ENCODE measurements around the gene TSC22D3.
A peak's percentile ranks its signal among the peaks of the same experiment; 100 is the strongest.
"Not testable (repeated sequence)": the region's sequence is repeated elsewhere in the genome, so short reads cannot be mapped to it uniquely, and the experiment has no call there.

The TSC22D3 gene

GRCh38 chrX:107775734-107776511 lies at the start of gene TSC22D3:
Gene TSC22D3 (minus strand): TSS chrX:107775787. CDS start chrX:107775419, 368 bp downstream.
- peak; percentile 44 for DNase-seq

- DNase-seq, result no peak
Observed at GRCh38 chrX:107823456-107823855, 47.9 kb upstream of the TSC22D3 start.

- no peak for DNase-seq
Observed at GRCh38 chrX:107823042-107823441, 47.5 kb upstream of the TSC22D3 start.

- DNase-seq, result no peak
Observed at GRCh38 chrX:107818900-107819521, 43.4 kb upstream of the TSC22D3 start.

- DNase-seq, result not testable (repeated sequence)
Observed at GRCh38 chrX:107810053-107810452, 34.5 kb upstream of the TSC22D3 start.

GRCh38 chrX:107805179-107805578 lies 29.6 kb upstream of the TSC22D3 start:
- no peak for DNase-seq

- DNase-seq, result no peak
Observed at GRCh38 chrX:107804427-107804826, 28.8 kb upstream of the TSC22D3 start.

- DNase-seq, result no peak
Observed at GRCh38 chrX:107787827-107788226, 12.2 kb upstream of the TSC22D3 start.

- no peak for DNase-seq
Observed at GRCh38 chrX:107780525-107780924, 4.9 kb upstream of the TSC22D3 start.

GRCh38 chrX:107777536-107777832 lies 1.9 kb upstream of the TSC22D3 start, which contains the start of gene NCBP2L:
Gene NCBP2L (plus strand): TSS chrX:107777733. CDS start chrX:107794221, 16,488 bp downstream.
- no peak for DNase-seq

- peak; percentile 70 for DNase-seq
Observed at GRCh38 chrX:107776649-107777535, 1.3 kb upstream of the TSC22D3 start.

- no peak for DNase-seq
Observed at GRCh38 chrX:107775000-107775733, 420 bp downstream of the TSC22D3 start.

GRCh38 chrX:107773906-107774435 lies 1.6 kb downstream of the TSC22D3 start:
- no peak for DNase-seq

GRCh38 chrX:107773206-107773605 lies 2.4 kb downstream of the TSC22D3 start:
- DNase-seq, result peak; percentile 3

GRCh38 chrX:107769581-107770317 lies 5.8 kb downstream of the TSC22D3 start:
- no peak for DNase-seq

GRCh38 chrX:107768051-107768450 lies 7.5 kb downstream of the TSC22D3 start:
- DNase-seq, result no peak

GRCh38 chrX:107766470-107767150 lies 9.0 kb downstream of the TSC22D3 start:
- no peak for DNase-seq

GRCh38 chrX:107764845-107765608 lies 10.6 kb downstream of the TSC22D3 start:
- DNase-seq, result no peak

- DNase-seq, result no peak
Observed at GRCh38 chrX:107763647-107764046, 11.9 kb downstream of the TSC22D3 start.

Data from DMS79 treated with DMSO at 0.1 percent for 48 hours (cell line).